Measurements from ENCODE around the gene IQCK. TPM values are rescaled to one million over a fixed set of nuclear protein-coding genes. Genes with fewer than 3 reads are reported as not detected.

IQCK gene
- polyA plus RNA-seq, 3 donors: 5.3 to 9.2 (median 7.5) TPM

DNA sequence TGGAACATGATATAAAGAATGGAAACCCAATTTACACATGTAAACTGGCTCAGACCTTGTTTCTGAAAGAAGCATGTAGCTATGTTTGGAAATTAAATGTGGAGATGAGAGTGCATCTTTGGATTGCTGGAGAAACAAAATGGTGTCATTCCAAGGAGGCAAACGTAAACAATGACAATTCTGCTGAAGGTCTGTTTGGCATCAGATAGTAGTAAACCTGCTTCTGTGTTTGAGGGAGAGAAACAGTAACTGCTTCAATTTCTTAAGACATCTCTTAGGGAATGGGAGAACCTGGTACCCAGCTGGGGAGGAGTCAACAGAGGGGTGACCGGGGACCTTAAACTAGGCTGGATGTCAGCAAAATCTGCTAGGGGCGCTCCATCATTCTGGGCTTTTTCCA, 143.1 kb downstream of the IQCK start:
- 86 to 92% (median 89%) methylated on average over 3 of the region's 3 CpGs for WGBS, 3 donors
- no peak overlapping the region for H3K27ac ChIP-seq (ENCODE audit: low read depth, low read length)

DNA sequence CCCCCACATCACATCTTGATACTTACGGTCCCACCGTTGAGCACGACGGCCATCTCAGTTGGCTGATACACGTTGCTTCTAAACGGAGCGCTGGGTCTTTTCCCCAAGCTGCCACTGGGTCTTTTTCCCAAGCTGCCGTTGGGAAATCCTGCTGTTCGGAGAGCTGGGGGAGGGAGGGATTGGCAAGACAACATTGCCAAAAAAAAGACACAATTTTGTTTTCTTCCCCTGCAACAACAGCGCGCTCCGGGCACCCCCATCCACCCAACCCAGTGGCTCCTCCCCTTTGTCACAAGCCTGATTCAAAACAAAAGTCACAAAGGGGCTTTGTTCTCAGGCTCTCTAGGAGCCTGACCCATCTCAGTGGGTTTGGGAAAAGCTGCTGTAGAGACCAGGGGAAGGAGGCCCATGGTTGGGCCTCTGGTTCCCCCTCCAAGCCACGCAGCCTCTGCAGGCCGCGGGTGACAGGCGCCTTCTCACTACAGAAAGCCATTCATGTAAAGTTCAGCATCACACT, 143.8 kb downstream of the IQCK start:
- WGBS, 3 donors: 65 to 83% (median 73%) methylated on average over 16 of the region's 16 CpGs
- H3K27ac ChIP-seq (ENCODE audit: low read depth, low read length): no peak overlapping the region

DNA sequence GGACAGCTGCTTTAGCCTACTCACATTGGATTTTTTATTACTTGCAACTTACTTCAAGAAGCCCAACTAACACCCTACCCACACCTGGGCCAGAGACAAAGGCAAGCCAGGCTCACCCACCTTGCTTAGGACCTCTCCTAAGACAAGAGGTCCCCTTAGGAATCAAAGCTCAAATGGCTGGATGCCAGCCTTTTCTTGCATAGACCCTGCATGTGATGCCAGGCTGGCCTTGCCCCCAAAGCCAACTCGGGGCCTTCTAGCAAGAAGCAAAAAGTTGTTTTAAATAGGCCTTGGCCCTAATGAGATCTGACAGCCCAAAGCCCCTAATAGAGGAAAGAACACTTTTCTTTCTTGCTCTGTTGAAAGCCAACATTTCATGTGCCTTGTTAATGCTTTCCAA, 145.9 kb downstream of the IQCK start:
- no peak overlapping the region for H3K27ac ChIP-seq (ENCODE audit: low read depth, low read length)
- WGBS, 3 donors: 71 to 94% (median 93%) methylated on average over 1 of the region's 1 CpG

DNA sequence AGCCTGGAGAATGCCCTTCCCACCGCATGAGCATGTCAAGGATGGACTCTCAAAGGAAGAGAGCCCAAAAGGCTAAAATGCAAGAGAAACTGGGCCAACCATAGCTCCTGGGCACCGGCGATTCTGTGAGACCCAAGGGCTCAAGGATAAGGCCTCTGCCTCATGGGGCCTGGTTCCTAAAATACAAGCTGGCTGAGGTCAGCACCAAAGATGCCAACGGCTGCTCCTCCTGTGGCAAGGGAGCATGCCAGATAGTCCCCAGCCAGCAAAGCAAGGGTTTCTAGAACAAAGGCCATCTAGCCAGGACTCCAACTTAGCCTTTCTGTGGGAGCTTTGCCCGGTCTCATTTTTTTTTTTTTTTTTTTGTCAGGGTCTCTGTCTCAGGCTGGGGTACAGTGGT, 146.5 kb downstream of the IQCK start:
- H3K27ac ChIP-seq (ENCODE audit: low read depth, low read length): no peak overlapping the region
- WGBS, 3 donors: 78 to 92% (median 84%) methylated on average over 5 of the region's 5 CpGs

DNA sequence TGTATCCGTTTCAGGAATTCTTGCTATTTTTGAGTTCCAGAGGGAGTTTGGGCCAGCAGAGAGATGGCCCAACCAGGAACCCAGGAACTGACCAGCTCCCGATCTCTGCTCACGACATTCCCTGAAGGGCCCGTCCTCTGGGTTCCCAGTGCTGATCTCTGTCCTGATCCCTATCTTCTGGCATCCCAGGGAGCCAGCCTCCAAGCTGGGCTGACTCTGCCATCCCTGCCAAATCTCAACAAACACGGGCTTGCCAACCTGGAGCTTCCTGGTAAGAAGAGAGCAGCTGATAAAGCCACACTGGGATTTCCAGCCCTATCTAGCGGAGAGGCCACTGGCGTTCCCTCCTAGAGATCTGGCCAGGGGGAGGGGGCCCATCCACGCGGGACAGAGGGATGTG, 150.3 kb downstream of the IQCK start:
- no peak overlapping the region for H3K27ac ChIP-seq (ENCODE audit: low read depth, low read length)
- WGBS, 3 donors: 60 to 77% (median 69%) methylated on average over 9 of the region's 9 CpGs

DNA sequence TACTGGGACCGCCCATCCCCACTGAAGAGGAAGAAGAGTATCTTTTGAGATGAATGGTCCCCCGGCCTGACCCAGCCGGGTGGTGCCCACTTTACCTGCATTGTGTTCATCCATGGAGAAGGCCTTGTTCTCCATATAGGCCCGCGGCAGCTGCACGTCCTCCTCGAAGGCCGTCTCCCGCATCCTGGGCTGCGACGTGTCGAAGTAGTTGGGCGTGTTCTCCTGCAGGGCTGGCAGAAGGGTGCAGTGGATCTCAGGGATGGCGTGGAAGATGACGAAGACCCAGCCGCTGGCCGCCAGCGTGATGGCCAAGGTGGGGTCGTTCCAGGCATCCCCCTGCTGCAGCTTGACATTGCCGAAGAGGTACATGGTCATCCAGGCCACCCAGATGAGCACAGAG, 153.7 kb downstream of the IQCK start:
- 92 to 96% (median 95%) methylated on average over 20 of the region's 20 CpGs for WGBS, 3 donors
- no peak overlapping the region for H3K27ac ChIP-seq (ENCODE audit: low read depth, low read length)

DNA sequence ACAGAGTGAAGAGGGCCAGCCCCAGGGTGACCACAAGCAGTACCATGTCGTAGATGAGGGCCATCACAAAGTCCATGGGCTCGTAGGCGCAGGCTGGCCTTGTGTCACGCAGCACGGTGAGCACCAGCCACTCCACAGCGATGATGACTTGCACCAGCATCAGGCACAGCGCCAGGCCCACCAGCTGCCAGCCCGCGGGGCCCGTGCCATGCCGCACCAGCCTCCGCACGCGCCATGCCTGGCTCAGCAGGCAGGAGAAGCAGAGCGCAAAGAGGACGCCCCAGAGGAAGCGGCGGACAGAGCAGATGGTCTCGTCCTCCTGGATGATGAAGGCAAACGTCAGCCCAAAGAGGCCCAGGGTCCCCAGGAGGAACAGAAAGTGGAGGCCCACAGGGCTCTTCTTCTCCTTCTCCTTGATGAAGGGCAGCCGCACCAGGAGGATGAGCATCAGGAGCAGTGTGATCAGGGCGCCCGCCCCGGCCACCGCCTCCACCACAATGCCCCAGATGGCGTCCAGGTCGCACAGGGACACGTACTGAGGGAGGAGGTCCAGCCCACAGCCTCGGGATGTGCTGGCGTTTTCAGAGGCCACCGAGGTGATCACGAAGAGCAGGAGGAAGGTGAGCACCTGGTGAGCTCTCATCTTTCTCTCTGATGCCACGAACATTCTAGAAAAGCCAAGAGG, 154.2 kb downstream of the IQCK start:
- H3K27ac ChIP-seq (ENCODE audit: low read depth, low read length): no peak overlapping the region
- 95 to 97% (median 96%) methylated on average over 32 to 33 of the region's 33 CpGs for WGBS, 3 donors

DNA sequence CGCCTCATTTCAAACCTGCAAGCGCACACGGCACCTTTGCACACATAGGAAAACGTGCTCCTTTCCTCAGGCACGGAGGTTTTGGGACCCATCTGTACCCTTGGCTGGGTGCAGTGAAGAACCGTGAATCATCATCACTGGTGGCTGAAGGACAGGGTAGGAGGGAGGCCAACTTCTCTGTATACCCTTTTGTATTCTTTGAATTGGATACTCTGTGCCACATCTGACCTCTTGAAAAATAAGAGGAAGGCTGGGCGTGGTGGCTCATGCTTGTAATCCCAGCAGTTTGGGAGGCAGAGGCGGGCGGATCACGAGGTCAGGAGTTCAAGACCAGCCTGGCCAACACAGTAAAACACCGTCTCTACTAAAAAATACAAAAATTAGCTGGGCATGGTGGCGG, 154.9 kb downstream of the IQCK start:
- no peak overlapping the region for H3K27ac ChIP-seq (ENCODE audit: low read depth, low read length)
- WGBS, 3 donors: 83 to 93% (median 85%) methylated on average over 12 of the region's 12 CpGs

DNA sequence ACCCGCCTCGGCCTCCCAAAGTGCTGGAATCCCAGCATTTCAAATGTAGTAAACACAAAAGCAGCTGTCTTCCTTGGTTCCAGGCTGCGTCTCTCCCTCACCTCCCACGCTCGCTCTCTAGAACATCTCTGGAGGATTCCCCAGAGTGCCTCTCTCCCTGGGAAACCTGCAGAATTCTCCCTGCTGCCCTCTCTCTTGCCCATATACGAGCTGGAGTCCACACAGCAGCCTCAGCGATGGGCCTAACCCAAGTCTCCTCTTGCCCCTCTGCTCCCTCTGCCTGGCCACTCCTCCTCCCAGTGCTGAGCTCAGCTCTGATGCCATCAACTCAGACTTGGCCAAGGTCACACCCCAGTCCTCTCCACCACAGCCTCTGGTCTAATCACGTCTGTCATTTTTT, 156.0 kb downstream of the IQCK start:
- WGBS, 3 donors: 60 to 79% (median 66%) methylated on average over 8 of the region's 8 CpGs
- H3K27ac ChIP-seq (ENCODE audit: low read depth, low read length): no peak overlapping the region

DNA sequence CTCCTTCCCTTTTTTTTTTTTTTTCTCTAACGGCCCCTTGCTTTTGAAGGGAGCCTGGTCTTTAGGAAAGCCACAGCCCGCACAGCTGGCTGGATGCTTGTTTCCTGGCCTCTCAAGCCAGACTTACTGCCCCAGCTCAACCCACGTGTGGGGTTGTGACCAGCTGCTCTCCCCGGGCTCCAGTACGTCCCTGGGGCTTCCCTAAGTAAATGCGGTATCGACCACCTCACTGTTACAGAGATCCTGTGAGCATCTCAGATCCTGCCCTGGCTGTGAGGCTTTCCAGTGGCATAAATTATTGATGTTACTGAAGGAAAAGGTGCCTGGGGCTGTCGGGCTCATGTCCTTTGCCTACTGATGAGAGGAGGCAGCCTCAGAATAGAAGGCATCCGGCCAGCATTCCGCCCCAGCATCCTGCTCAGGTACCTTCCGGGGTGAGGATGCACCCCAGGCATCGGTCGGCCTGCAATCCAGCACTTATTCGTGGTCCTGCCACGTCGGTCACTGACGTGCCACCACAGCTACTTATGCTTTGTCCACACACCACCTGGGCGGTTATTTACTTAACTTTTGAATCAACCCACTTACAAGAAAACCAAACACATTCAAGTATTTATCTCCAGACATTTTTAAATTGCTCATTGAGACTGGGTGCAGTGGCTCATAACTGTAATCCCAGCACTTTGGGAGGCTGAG, 156.9 kb downstream of the IQCK start:
- WGBS, 3 donors: 56 to 76% (median 57%) methylated on average over 18 of the region's 18 CpGs
- no peak overlapping the region for H3K27ac ChIP-seq (ENCODE audit: low read depth, low read length)

DNA sequence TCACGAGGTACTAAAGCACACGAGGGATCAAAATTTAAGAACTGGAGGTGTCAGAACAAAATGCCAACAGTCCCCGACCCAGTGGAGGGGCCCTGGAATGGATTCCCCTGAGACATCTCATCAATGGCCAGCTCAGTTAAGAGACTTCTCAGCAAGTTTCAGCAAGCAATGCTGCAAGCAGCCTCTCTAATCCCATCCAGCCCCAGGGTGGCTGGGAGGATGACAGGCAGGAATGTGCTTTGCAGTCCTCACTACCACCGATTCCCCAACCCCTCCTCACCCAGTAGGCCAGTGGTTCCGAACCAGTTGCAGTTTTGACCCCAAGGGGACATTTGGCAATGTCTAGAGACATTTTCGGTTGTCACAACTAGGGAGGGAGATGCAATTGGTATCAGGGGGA, 157.8 kb downstream of the IQCK start:
- WGBS, 3 donors: 62 to 81% (median 68%) methylated on average over 6 of the region's 6 CpGs
- no peak overlapping the region for H3K27ac ChIP-seq (ENCODE audit: low read depth, low read length)

DNA sequence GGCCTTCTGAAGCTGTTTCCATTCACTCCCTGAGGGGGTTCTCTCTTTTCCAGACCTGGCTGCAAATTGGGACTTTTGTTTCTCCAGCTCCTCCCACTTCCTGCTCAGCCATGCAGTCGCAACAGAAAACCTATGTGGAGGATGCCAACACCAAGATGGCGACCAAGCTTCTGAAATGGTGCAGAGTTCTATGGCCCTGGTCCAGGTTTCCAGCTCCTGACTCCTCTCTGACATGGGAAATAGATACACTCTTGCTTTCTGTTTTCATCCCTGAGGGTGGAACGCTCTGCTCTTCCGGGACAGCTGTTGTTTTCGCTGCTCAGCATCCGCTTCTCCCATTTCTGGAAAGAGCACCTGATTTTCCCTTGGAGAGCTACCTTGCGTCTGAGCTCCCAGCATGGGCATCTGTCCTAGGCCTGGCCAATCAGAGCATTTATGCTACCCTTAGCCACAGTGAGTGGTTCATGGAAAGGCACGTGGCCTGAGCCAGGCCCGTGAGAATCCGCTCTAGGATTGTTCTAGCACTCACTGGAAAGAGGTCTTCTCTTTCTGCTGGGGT, 158.5 kb downstream of the IQCK start:
- WGBS, 3 donors: 70 to 85% (median 72%) methylated on average over 10 of the region's 10 CpGs
- H3K27ac ChIP-seq (ENCODE audit: low read depth, low read length): no peak overlapping the region

DNA sequence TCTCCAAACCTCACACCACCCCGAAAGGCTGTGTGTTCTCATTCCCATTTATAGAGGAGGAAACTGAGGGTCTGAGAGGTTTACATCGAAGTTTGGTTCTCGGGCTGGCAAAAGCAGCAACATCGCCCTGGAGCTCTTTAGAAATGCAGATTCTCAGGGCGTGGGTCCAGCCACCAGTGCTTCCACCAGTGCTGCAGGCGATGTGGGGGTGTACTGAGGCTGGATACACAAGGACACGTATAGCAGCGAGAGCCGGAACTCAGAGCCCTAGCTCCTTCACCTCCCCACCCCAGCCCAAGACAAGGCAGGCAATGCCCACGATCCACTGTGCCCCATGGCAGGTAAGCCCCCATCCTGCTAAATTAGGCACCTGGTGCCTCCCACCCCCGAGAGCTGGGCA, 160.7 kb downstream of the IQCK start:
- WGBS, 3 donors: 88 to 91% (median 90%) methylated on average over 11 of the region's 11 CpGs
- H3K27ac ChIP-seq (ENCODE audit: low read depth, low read length): no peak overlapping the region

DNA sequence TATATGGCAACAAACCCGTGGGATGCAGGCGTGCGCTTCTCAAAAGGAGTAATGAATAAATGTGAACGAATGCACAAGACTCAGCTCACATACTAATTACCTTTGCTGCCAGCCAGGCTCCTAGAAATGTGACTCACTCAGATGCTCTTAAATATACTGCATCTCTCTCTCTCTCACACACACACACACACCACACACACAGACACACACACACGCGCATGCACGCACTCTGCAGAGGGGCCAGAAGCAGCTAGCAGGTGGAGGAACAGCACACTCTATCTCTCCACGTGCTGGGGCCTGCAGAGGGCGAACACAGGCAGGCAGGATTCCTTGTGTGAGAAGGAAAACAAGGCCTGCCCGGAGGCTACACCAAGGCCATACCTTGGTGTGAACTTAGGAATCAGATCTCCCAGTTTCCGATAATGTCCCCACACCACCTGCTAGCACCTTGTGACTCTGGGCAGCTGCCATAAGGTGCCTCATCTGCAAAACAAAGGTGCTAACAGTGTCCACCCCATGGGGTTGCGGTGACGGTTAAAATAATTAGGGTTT, 161.2 kb downstream of the IQCK start:
- 56 to 76% (median 71%) methylated on average over 13 of the region's 13 CpGs for WGBS, 3 donors
- no peak overlapping the region for H3K27ac ChIP-seq (ENCODE audit: low read depth, low read length)

DNA sequence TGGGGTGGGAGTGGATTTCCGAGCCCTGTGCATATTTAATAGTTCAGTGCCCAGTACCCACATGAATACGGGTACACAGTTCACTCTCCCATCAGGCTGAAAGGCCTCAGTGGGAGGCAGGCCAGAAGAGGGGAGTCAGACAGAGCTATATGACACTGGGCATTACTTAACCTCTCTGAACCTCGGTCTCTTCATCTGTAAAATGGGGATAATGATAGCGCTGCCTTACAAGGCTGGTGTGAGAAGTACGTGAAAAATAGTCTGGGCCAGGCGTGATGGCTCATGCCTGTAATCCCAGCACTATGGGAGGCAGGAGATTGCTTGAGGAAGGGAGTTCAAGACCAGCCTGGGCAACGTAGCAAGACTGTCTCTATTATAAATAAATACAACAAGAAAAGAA, 163.0 kb downstream of the IQCK start:
- H3K27ac ChIP-seq (ENCODE audit: low read depth, low read length): no peak overlapping the region
- 87 to 98% (median 92%) methylated on average over 7 of the region's 7 CpGs for WGBS, 3 donors

DNA sequence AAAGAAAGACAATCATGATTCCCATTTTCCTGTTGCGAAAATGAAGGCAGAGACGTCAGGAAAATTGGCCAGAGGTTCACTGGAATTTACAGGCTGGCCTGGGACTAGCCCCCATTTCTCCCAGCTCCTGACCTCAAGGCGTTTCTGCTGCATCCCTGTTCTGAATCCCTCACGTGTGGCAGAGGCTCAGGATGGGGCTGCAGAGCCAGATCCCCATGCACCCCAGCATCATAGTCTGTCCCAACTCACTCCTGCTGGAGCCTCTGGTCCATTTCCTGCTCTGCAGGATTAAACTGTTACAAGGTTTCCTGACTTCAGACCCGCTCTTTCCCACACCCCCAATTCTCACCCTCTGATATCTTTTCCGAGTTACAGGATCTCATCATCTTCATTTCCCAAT, 163.7 kb downstream of the IQCK start:
- no peak overlapping the region for H3K27ac ChIP-seq (ENCODE audit: low read depth, low read length)
- 53 to 80% (median 59%) methylated on average over 6 of the region's 6 CpGs for WGBS, 3 donors

DNA sequence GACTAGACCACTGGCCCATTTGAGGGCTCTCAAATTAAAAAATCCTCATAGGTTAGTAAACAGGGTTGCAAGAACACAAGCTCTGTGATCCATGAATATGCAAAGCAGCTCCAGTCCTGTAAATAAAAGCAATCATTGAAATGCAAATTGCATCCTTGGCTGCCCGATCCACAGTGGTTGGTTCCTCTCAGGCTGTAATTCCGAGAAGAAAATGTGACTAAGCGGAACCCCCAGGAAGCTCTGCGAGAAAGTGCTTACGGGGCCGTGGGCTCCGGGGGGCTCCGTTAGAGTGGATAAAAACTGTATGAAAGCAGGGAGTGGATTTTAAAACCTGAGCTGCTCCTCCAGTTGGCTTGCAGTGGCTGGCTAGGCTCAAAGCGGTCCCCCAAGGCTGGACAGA, 164.1 kb downstream of the IQCK start:
- WGBS, 3 donors: 52 to 70% (median 64%) methylated on average over 9 of the region's 9 CpGs
- H3K27ac ChIP-seq (ENCODE audit: low read depth, low read length): no peak overlapping the region

DNA sequence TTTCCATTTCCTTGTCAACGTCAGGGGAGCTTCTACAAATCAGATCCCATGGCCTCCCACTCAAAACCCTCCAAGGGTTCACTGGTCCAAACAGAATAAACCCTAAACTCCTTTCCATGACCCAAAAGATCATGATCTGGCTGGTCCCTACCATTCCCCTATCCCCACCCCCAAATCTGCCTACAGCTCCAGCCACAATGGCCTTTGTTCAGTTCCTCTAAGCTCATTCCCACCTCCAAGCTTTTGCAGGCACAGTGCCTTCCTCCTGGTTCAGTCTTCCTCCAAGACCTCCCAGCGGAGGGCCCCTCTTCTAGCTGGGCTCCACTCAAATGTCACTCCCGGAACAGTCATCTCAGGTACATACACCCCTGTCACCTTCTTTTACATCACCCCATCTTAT, 164.6 kb downstream of the IQCK start:
- 43 to 77% (median 60%) methylated on average over 3 of the region's 3 CpGs for WGBS, 3 donors
- no peak overlapping the region for H3K27ac ChIP-seq (ENCODE audit: low read depth, low read length)

DNA sequence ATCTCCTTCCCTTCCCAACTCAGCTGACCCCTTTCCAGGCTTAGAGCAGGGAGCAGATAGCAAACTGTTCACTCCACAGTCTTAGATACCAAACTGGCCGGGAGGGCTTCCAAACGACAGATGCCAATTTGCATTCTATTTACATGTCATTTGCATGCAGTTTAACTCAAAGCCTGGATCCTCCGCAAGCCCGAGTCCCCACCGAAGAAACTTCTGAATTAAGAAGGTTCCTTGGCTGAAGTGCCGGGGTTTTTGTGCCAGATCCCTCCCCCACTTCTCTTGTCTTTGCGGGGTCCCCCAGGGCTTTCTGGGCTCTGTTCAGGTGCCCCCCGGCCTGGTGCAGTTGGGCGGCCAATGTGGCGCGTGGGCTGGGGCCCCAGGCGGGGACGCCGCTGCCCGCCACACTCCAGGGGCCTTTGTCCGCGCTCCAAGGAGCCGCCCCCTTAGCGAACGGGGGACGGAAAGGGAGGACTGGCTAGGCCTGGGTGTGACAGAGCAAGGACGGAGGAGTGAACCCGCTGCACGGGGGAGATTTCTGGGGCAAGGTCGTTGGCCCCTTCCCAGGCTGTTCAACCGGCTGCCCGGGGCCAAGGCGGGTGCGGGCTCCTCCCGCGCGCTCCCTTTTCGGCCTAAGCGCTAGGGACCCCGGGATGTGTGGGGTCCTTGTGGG, 165.4 kb downstream of the IQCK start:
- H3K27ac ChIP-seq (ENCODE audit: low read depth, low read length): no peak overlapping the region
- WGBS, 3 donors: 1 to 3% (median 2%) methylated on average over 34 to 35 of the region's 35 CpGs
